Left cardiac atrium (tissue), 4 donors: Measurements from ENCODE around the gene VWA3B. TPM values are rescaled to one million over a fixed set of nuclear protein-coding genes. Genes with fewer than 3 reads are reported as not detected.
"Not testable (repeated sequence)": the region's sequence is repeated elsewhere in the genome, so short reads cannot be mapped to it uniquely, and the experiment has no call there.

Experiments used
- ATAC-seq, 2 donors: fragments of 200-7000 bp; cut with Tn5 transposase; one replicate each; pipeline ENCODE4 v1.9.1; 2020; ENCODE audit warnings: mild to moderate bottlenecking in 2 of 2, moderate library complexity in 2 of 2
- DNase-seq: peaks from one replicate; pipeline ENCODE4 v3.0.0-alpha.2; 2020
- intact Hi-C, 2 donors: fragments of 100-400 bp; cut with DNase I; formaldehyde crosslinking; loops; one replicate each; pipeline versions ENCODE4 v1.14.1 to v1.15.1; 2022 to 2023
- total RNA-seq, 2 donors: library from RNA; stranded (reverse); fragmentation: NEBNext Ultra II Directional; extraction: Animal tissue kit (Norgen Biotek cat#: 25700); gene quantifications; one replicate each; pipeline ENCODE4 v1.2.1, GENCODE V29; 2021
- donor health status: DM: no; HTN: yes; CAD: no.
- donor health status: DM: no; HTN: yes; CAD: no; lungs with severe emphysema.
- donor health status: DM: yes; HTN: yes; CAD: no.
- donor health status: Dilated cardiomyopathy.

The VWA3B gene
- total RNA-seq, 2 donors from 2014 or later, result 0.50 TPM; not detected in 1

GRCh38 chr2:98212092-98213000, 125.4 kb downstream of the VWA3B start:
- ATAC-seq (no peak), DNase-seq (no peak)
- intact Hi-C loops, result no loop called here

GRCh38 chr2:98216616-98217015, 129.6 kb downstream of the VWA3B start:
- ATAC-seq, result no peak
- intact Hi-C loops, result no loop called here

GRCh38 chr2:98219152-98219551, 132.2 kb downstream of the VWA3B start:
- DNase-seq (no peak), ATAC-seq (no peak)
- intact Hi-C loops, result no loop called here

More at GRCh38 chr2:98216616-98217015, 129.6 kb downstream of the VWA3B start:
- no peak for DNase-seq

- DNase-seq (no peak), ATAC-seq (no peak)
- intact Hi-C loops, result no loop called here
These were observed 147.0 kb downstream of the VWA3B start for GRCh38 chr2:98233941-98234340.

GRCh38 chr2:98234776-98235175, 147.8 kb downstream of the VWA3B start:
- no peak for DNase-seq
- no peak for ATAC-seq
- intact Hi-C loops, result no loop called here

- no peak for ATAC-seq
- intact Hi-C loops, result no loop called here
- DNase-seq, result no peak
These were observed 150.0 kb downstream of the VWA3B start for GRCh38 chr2:98236935-98237334.

GRCh38 chr2:98240786-98241398, 153.9 kb downstream of the VWA3B start:
- intact Hi-C loops, result no loop called here
- DNase-seq (no peak), ATAC-seq (no peak)

GRCh38 chr2:98241592-98241991, 154.6 kb downstream of the VWA3B start:
- DNase-seq (no peak), ATAC-seq (no peak)
- intact Hi-C loops, result no loop called here

- intact Hi-C loops, result no loop called here
- ATAC-seq, result no peak
- no peak for DNase-seq
These were observed 155.0 kb downstream of the VWA3B start for GRCh38 chr2:98242003-98242402.

- ATAC-seq (no peak), DNase-seq (no peak)
- intact Hi-C loops, result no loop called here
These were observed 158.5 kb downstream of the VWA3B start for GRCh38 chr2:98245491-98245890.

- DNase-seq, result no peak
- intact Hi-C loops, result no loop called here
- ATAC-seq, result no peak
These were observed 160.4 kb downstream of the VWA3B start for GRCh38 chr2:98247383-98247782.

- no peak for ATAC-seq
- intact Hi-C loops, result no loop called here
- DNase-seq, result no peak
These were observed 165.2 kb downstream of the VWA3B start for GRCh38 chr2:98252038-98252773.

- intact Hi-C loops, result no loop called here
- DNase-seq (no peak), ATAC-seq (peak; percentile 34 to 69)
These were observed 166.6 kb downstream of the VWA3B start for GRCh38 chr2:98253461-98254070.

GRCh38 chr2:98254504-98255059, 167.6 kb downstream of the VWA3B start:
- no peak for DNase-seq
- intact Hi-C loops, result no loop called here
- no peak for ATAC-seq

- intact Hi-C loops, result no loop called here
- ATAC-seq (no peak), DNase-seq (no peak)
These were observed 171.9 kb downstream of the VWA3B start for GRCh38 chr2:98258906-98259305.

- DNase-seq, result no peak
- ATAC-seq, result no peak
- intact Hi-C loops, result no loop called here
These were observed 176.4 kb downstream of the VWA3B start for GRCh38 chr2:98263362-98263761.

GRCh38 chr2:98268225-98268624, 181.3 kb downstream of the VWA3B start:
- intact Hi-C loops, DNase-seq, ATAC-seq: not testable (repeated sequence)

- intact Hi-C loops, result no loop called here
- ATAC-seq (no peak), DNase-seq (no peak)
These were observed 182.3 kb downstream of the VWA3B start for GRCh38 chr2:98269274-98269673.

- peak in 1 of 2 donors; percentile 41 for ATAC-seq
- intact Hi-C loops, result loop anchor here in 1 of 2 donors (10.0 kb wide), 1 partner anchor 455 kb away; no protein-coding TSS in a partner anchor
These were observed 182.9 kb downstream of the VWA3B start for GRCh38 chr2:98269830-98270229.

More at GRCh38 chr2:98269830-98270229, 182.9 kb downstream of the VWA3B start:
- DNase-seq, result no peak
